Tibial nerve (tissue), 4 donors: ENCODE results near the gene CCN2. TPM values are rescaled to one million over a fixed set of nuclear protein-coding genes. Genes with fewer than 3 reads are reported as not detected.

ENCODE experiments used
- DNase-seq, 2 donors: peaks; one replicate each; pipeline ENCODE4 v3.0.0-alpha.2; 2019; ENCODE audit warnings: low spot score in 2 of 2
- H3K27ac ChIP-seq, 4 donors: fragments of 200-600 bp; sonication (generic) in 3 of 4; one replicate each; pipeline ENCODE4 v1.5.1; 2017 to 2019; ENCODE audit warnings: mild to moderate bottlenecking in 1 of 4
- H3K27me3 ChIP-seq, 2 donors: fragments of 200-600 bp; sonication (generic) in 1 of 2; one replicate each; pipeline versions ENCODE4 v1.5.1 to v1.6.0; 2017 to 2019
- H3K36me3 ChIP-seq, 3 donors: fragments of 200-600 bp; sonication (generic); one replicate each; pipeline ENCODE4 v1.5.1; 2018 to 2019
- H3K4me1 ChIP-seq, 4 donors: fragments of 200-600 bp; sonication (generic) in 3 of 4; one replicate each; pipeline ENCODE4 v1.5.1; 2017 to 2019
- H3K4me3 ChIP-seq, 4 donors: fragments of 200-600 bp; sonication (generic) in 3 of 4; one replicate each; pipeline ENCODE4 v1.5.1; 2017 to 2019; ENCODE audit warnings: mild to moderate bottlenecking in 1 of 4, moderate library complexity in 1 of 4
- H3K9me3 ChIP-seq, 4 donors: fragments of 200-600 bp; sonication (generic) in 3 of 4; one replicate each; pipeline ENCODE4 v1.5.1; 2017 to 2019
- EP300 ChIP-seq, 2 donors: sonication (generic); formaldehyde crosslinking; IDR thresholded peaks; one replicate each; pipeline ENCODE4 v1.6.1; 2017; ENCODE audit warnings: antibody characterized with exemption in 2 of 2, mild to moderate bottlenecking in 1 of 2
- POLR2A ChIP-seq, 2 donors: fragments of 450-650 bp; IDR thresholded peaks; one replicate each; pipeline ENCODE4 v1.6.1; 2017; ENCODE audit warnings: antibody characterized with exemption in 2 of 2, mild to moderate bottlenecking in 2 of 2, moderate library complexity in 2 of 2
- WGBS, 2 donors: methylation state at CpG; one replicate each; pipeline ENCODE4 v1.1.5; 2018; 5-methylcytosine and 5-hydroxymethylcytosine counted together
- total RNA-seq, 4 donors: library from RNA; depleted of rRNA; stranded (reverse); fragments of >200 nt; gene quantifications; one replicate each; pipeline ENCODE4 v1.1.0, GENCODE V29; 2016
- TF ChIP-seq, protein P1 (sequence below), 5 experiments: fragments of 200-600 bp in 3 of 5; fragments of 450-650 bp in 2 of 5; sonication (generic) in 3 of 5; IDR thresholded peaks; one replicate each; pipeline ENCODE4 v1.5.1; 2016 to 2019; ENCODE audit warnings: antibody characterized with exemption in 5 of 5, mild to moderate bottlenecking in 3 of 5, moderate library complexity in 2 of 5

Gene CCN2
- total RNA-seq, result 100 to 1,000 TPM; 206 to 411 (median 307) TPM

DNA sequence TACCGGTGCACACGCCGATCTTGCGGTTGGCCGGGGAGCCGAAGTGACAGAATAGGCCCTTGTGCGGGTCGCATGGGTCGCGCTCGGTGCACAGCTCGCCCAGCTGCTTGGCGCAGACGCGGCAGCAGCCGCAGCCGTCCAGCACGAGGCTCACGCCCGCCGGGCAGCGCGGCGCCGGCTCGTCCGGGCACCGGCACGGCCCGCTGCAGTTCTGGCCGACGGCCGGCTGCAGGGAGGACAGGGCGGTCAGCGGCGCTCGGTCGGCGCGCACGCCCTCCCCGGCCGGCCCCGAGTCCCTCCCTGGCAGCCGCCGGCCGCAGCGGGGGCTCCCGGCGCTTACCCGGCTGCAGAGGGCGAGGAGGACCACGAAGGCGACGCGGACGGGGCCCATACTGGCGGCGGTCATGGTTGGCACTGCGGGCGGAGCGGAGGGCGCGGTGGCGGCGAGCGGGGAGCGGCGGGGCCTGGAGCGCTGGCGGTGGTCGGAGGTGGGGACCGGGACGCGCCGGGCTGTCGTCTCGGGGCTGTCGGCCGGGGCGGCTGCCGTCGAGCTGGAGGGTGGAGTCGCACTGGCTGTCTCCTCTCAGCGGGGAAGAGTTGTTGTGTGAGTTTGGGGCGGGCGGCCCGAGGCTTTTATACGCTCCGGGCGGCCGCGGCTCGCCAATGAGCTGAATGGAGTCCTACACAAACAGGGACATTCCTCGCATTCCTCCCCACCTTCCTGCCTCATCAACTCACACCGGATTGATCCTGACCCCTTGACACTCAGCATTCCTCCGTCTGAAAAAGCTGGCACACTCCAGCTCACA is at the start of gene CCN2:
CCN2 (minus strand) TSS at position 606 of the 809 bp plus-strand sequence; CDS start at position 406, 200 bp downstream.
- 1 to 3% methylated on average over 37 to 38 of the region's 97 CpGs for whole genome bisulfite sequencing, 2 donors

DNA sequence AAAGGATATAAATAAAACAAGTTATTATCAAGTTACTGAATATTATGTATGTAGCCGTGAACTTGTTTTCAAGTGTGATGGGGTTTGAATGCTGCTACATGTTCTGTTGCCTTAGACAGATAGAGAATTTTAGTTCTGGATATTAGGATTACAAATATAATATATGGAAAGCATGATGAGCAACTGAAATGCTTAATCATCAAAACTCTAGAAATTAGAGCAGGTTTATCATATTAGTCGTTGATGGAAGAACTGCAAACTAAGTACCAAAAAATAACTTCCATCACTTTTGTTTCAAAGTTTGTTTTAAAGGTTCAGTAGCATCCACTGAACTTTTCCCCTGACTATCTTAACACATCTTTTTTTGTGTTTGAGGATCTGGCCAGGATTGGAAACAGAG is 49.1 kb upstream of the CCN2 start:
- H3K27me3 ChIP-seq, result no peaks in the 10 kb centered on the region
- 83 to 86% methylated on average over 2 of the region's 2 CpGs for WGBS, 2 donors
- no peak for DNase-seq
- H3K27ac ChIP-seq, result no peak overlapping the region
- H3K4me1 ChIP-seq, result peaks cover 0 to 6% (median 0%) of the 10 kb centered on the region in 4 donors
- TF ChIP-seq POLR2A (IDR thresholded peaks at IDR 0.05) (no peak), EP300 (IDR thresholded peaks at IDR 0.05) (no peak)
- TF ChIP-seq, protein P1, sequence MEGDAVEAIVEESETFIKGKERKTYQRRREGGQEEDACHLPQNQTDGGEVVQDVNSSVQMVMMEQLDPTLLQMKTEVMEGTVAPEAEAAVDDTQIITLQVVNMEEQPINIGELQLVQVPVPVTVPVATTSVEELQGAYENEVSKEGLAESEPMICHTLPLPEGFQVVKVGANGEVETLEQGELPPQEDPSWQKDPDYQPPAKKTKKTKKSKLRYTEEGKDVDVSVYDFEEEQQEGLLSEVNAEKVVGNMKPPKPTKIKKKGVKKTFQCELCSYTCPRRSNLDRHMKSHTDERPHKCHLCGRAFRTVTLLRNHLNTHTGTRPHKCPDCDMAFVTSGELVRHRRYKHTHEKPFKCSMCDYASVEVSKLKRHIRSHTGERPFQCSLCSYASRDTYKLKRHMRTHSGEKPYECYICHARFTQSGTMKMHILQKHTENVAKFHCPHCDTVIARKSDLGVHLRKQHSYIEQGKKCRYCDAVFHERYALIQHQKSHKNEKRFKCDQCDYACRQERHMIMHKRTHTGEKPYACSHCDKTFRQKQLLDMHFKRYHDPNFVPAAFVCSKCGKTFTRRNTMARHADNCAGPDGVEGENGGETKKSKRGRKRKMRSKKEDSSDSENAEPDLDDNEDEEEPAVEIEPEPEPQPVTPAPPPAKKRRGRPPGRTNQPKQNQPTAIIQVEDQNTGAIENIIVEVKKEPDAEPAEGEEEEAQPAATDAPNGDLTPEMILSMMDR (IDR thresholded peaks at IDR 0.05), result no peak
- no peak overlapping the region for H3K4me3 ChIP-seq
- H3K36me3 ChIP-seq, result no peaks in the 10 kb centered on the region
- H3K9me3 ChIP-seq, result peaks cover 0 to 12% (median 0%) of the 10 kb centered on the region in 4 donors

More for the DNA sequence above, at the start of gene CCN2:
- H3K4me3 ChIP-seq, result peak within 1 kb of the TSS; percentile 50 to 96 (median 66)
- H3K9me3 ChIP-seq, result no peaks in the 10 kb centered on the region
- peaks cover 0 to 46% (median 8%) of the 10 kb centered on the region in 4 donors for H3K4me1 ChIP-seq
- peak; percentile 76 to 79 for DNase-seq
- TF ChIP-seq EP300 (IDR thresholded peaks at IDR 0.05), result peak; percentile 25 to 92
- TF ChIP-seq, protein P1 (IDR thresholded peaks at IDR 0.05), result peak in 1 of 5 experiments; percentile 19
- TF ChIP-seq POLR2A (IDR thresholded peaks at IDR 0.05), result peak; percentile 52 to 69
- H3K27ac ChIP-seq, result peak within 1 kb of the TSS; percentile 58 to 95 (median 76)
- H3K27me3 ChIP-seq, result no peaks in the 10 kb centered on the region
- H3K36me3 ChIP-seq, result no peaks in the 10 kb centered on the region

DNA sequence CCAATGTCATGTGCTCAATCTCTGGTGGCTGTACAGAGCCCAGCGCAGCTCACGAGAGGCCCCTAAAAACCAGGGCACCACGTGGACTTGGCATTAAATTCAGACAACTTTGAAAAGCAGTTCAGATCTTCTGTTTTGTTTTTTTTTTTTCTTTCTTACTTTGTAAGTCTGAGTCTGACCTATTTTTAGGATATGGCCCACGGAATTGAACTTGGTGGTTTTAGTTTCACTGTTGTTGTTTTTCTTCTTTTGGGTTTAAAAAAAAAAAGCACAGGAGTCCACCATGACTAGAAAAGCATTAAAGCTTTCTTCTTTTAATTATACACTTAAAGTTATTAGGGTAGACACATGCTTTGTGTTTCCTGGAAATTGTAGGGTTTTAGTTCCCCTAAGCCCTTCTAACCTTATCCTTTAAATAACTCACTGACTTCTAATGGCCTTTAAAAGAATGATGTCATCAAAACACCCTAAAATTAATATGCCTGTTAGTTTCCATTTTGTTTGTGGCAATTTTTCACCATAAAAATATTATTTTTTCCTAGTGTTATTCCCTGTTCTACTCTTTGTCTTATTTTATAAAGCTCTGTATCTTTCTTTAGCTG is 48.5 kb upstream of the CCN2 start:
- Histone ChIP-seq H3K4me3 (no peak overlapping the region), H3K4me1 (peaks cover 0 to 6% (median 0%) of the 10 kb centered on the region in 4 donors), H3K27me3 (no peaks in the 10 kb centered on the region), H3K27ac (peak overlapping the region in 2 of 4 donors; percentile 30 to 34), H3K36me3 (no peaks in the 10 kb centered on the region), H3K9me3 (peaks cover 0 to 12% (median 0%) of the 10 kb centered on the region in 4 donors)
- 35 to 52% methylated on average over 4 of the region's 4 CpGs for WGBS, 2 donors
- no peak for DNase-seq
- TF ChIP-seq EP300 (IDR thresholded peaks at IDR 0.05) (no peak), POLR2A (IDR thresholded peaks at IDR 0.05) (no peak)
- TF ChIP-seq, protein P1 (IDR thresholded peaks at IDR 0.05), result no peak

DNA sequence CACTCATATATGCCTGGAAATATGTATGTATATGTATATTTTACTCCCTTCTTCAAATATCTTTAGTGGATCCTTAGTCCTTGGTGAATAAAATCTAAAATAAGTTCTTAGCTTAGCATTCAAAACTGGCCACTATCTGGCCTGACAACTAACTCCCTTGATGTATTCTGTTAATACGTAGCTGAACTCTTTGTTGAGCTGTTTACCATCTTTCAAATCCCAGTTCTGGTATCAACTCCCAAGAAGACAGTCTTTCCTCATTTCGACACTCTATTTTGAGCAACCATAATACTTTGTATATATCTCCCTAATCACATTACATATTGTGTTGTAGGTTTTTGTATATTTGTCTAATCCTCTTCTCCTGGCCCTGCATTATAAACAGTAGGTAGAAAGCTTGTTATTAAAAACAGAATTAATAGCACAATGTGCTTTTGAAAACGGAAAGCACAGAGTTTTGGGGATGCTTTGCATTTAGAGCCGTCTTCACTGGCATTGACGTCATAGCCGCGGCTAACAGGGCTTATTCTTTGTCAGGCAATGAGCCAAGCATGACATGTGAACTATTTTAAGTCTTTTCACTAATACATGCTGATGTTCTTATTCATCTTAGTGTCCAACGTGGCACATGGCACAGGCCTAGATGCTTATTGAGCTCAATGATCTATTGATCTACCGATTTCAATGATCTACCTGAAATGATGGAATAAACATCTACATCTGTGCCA is 47.2 kb upstream of the CCN2 start:
- no peak overlapping the region for H3K27ac ChIP-seq
- no peak for DNase-seq
- 77 to 78% methylated on average over 9 of the region's 9 CpGs for WGBS, 2 donors
- peaks cover 0 to 6% (median 0%) of the 10 kb centered on the region in 4 donors for H3K4me1 ChIP-seq
- no peak overlapping the region for H3K4me3 ChIP-seq
- H3K9me3 ChIP-seq, result peaks cover 0 to 1% (median 0%) of the 10 kb centered on the region in 4 donors
- TF ChIP-seq POLR2A (IDR thresholded peaks at IDR 0.05), result no peak
- TF ChIP-seq, protein P1 (IDR thresholded peaks at IDR 0.05), result no peak
- no peak for TF ChIP-seq EP300 (IDR thresholded peaks at IDR 0.05)
- no peaks in the 10 kb centered on the region for H3K27me3 ChIP-seq
- no peaks in the 10 kb centered on the region for H3K36me3 ChIP-seq
